K562 (cell line): ENCODE results near the gene GTF3C1. TPM values are rescaled to one million over a fixed set of nuclear protein-coding genes. Genes with fewer than 3 reads are reported as not detected.

ENCODE experiments used
- CBX1 ChIP-seq: sonication (generic); IDR thresholded peaks from 2 replicates; pipeline ENCODE4 v1.6.1; 2016; ENCODE audit warnings: antibody characterized with exemption, low read depth, mild to moderate bottlenecking
- CBX8 ChIP-seq: fragments of 200-600 bp; sonication (generic); IDR thresholded peaks from 2 replicates; pipeline ENCODE4 v1.6.1; 2012; ENCODE audit warnings: borderline replicate concordance, mixed run types, low read depth, mild to moderate bottlenecking, moderate library complexity, mixed read lengths, low read length, control low read depth, inconsistent platforms; ENCODE audit not compliant: poor library complexity, severe bottlenecking; ENCODE audit errors: extremely low read depth
- CHD1 ChIP-seq: fragments of 200-600 bp; sonication (generic); IDR thresholded peaks from one replicate; pipeline ENCODE4 v1.6.1; 2012; ENCODE audit warnings: mild to moderate bottlenecking, moderate library complexity, low read length, inconsistent platforms
- FOS ChIP-seq: IDR thresholded peaks from 3 replicates; pipeline ENCODE4 v1.6.1; 2011; ENCODE audit not compliant: insufficient read length; ENCODE audit errors: extremely low read depth
- HDAC1 ChIP-seq, 2 experiments: fragments of 450-650 bp; IDR thresholded peaks; 2 replicates each; pipeline ENCODE4 v1.6.1; 2016 to 2017; ENCODE audit warnings: inconsistent platforms in 1 of 2, mild to moderate bottlenecking in 1 of 2, moderate library complexity in 1 of 2
- LARP7 ChIP-seq: fragments of 450-650 bp; IDR thresholded peaks from 2 replicates; pipeline ENCODE4 v1.6.1; 2016
- MEIS2 ChIP-seq: fragments of 450-650 bp; IDR thresholded peaks from 2 replicates; pipeline ENCODE4 v1.6.1; 2014; ENCODE audit warnings: mild to moderate bottlenecking; ENCODE audit not compliant: partially characterized antibody
- MYNN ChIP-seq, 2 experiments: sonication (generic); formaldehyde crosslinking in 1 of 2; IDR thresholded peaks; 2 replicates each; pipeline versions ENCODE4 v1.5.0 to v1.6.1; 2016 to 2020; ENCODE audit warnings: antibody characterized with exemption in 1 of 2, missing genetic modification reagents in 1 of 2
- NCOA2 ChIP-seq, 2 experiments: fragments of 450-650 bp; IDR thresholded peaks; 2 replicates each; pipeline ENCODE4 v1.6.1; 2018; ENCODE audit warnings: mild to moderate bottlenecking in 2 of 2, moderate library complexity in 1 of 2; ENCODE audit not compliant: partially characterized antibody in 2 of 2
- NELFE ChIP-seq: IDR thresholded peaks from 2 replicates; pipeline ENCODE4 v1.6.1; 2011; ENCODE audit warnings: mild to moderate bottlenecking; ENCODE audit not compliant: insufficient read depth, insufficient read length
- PHTF2 ChIP-seq: fragments of 250-450 bp; sonication (Bioruptor Pico); IDR thresholded peaks from 2 replicates; pipeline ENCODE4 v1.5.0; 2021; ENCODE audit warnings: mild to moderate bottlenecking
- SIN3A ChIP-seq, 2 experiments: fragments of 150-350 bp in 1 of 2; IDR thresholded peaks; 2 replicates each; pipeline ENCODE4 v1.6.1; 2011 to 2016; ENCODE audit warnings: borderline replicate concordance in 2 of 2, low read depth in 2 of 2, low read length in 2 of 2, mild to moderate bottlenecking in 2 of 2, moderate library complexity in 2 of 2; ENCODE audit not compliant: control insufficient read depth in 1 of 2
- SOX6 ChIP-seq: fragments of 450-650 bp; IDR thresholded peaks from 2 replicates; pipeline ENCODE4 v1.6.1; 2014; ENCODE audit warnings: mild to moderate bottlenecking
- ZNF146 ChIP-seq: IDR thresholded peaks from one replicate; pipeline ENCODE4 v1.6.1; 2018; ENCODE audit warnings: missing compliant biosample characterization; ENCODE audit not compliant: unreplicated experiment
- ZNF354B ChIP-seq: fragments of 250-450 bp; sonication (Bioruptor Pico); IDR thresholded peaks from 2 replicates; pipeline ENCODE4 v1.4.0; 2020
- ZNF707 ChIP-seq: fragments of 250-450 bp; sonication (Bioruptor Pico); conservative IDR thresholded peaks from 2 replicates; pipeline ENCODE4 v1.8.0; 2022; ENCODE audit warnings: inconsistent platforms, mild to moderate bottlenecking, moderate library complexity
- polyA plus RNA-seq, 8 experiments: library from polyadenylated mRNA; depleted of rRNA in 4 of 8; stranded (reverse) in 5 of 8; unstranded in 3 of 8; fragments of >200 nt; fragmentation: Nextera tagmentation in 2 of 8; fragmentation: Illumina TruSeq in 1 of 8; extraction: Ambion mirVana in 2 of 8; extraction: Trizol in 1 of 8; gene quantifications; 2 replicates each; pipeline versions ENCODE4 v1.2.1 to v1.2.3, GENCODE V29; 2011 to 2014; ENCODE audit warnings: inconsistent platforms in 1 of 8, missing spikeins in 1 of 8
- total RNA-seq, 7 experiments: library from RNA; depleted of rRNA in 6 of 7; stranded (reverse); fragments of >200 nt in 6 of 7; fragmentation: Illumina TruSeq in 2 of 7; extraction: Trizol in 2 of 7; gene quantifications; 2 replicates each; pipeline versions ENCODE4 v1.2.1 to v1.2.3, GENCODE V29; 2011 to 2021; ENCODE audit warnings: low replicate concordance in 1 of 7
- TF ChIP-seq, protein P1 (sequence below): fragments of 250-450 bp; sonication (Bioruptor Pico); IDR thresholded peaks from 2 replicates; pipeline ENCODE4 v1.5.0; 2020; ENCODE audit warnings: mild to moderate bottlenecking
- TF ChIP-seq, protein P2 (sequence below): fragments of 250-450 bp; sonication (Bioruptor Pico); IDR thresholded peaks from 2 replicates; pipeline ENCODE4 v1.5.0; 2021; ENCODE audit warnings: mild to moderate bottlenecking, moderate library complexity
- TF ChIP-seq, protein P3 (sequence below): fragments of 450-650 bp; IDR thresholded peaks from 2 replicates; pipeline ENCODE4 v1.7.1; 2018; ENCODE audit warnings: mild to moderate bottlenecking, low read depth; ENCODE audit not compliant: partially characterized antibody
- TF ChIP-seq, protein P4 (sequence below): conservative IDR thresholded peaks from 2 replicates; pipeline ENCODE4 v1.6.1; 2011; ENCODE audit warnings: low read depth, mild to moderate bottlenecking, low read length; ENCODE audit not compliant: control insufficient read depth

The GTF3C1 gene
- total and polyA plus RNA-seq, 9 of the 15 experiments (the other 6 are each of a cell fraction or from before 2014, with no cell fraction given), result 0.72 to 63.6 (median 30.9) TPM

DNA sequence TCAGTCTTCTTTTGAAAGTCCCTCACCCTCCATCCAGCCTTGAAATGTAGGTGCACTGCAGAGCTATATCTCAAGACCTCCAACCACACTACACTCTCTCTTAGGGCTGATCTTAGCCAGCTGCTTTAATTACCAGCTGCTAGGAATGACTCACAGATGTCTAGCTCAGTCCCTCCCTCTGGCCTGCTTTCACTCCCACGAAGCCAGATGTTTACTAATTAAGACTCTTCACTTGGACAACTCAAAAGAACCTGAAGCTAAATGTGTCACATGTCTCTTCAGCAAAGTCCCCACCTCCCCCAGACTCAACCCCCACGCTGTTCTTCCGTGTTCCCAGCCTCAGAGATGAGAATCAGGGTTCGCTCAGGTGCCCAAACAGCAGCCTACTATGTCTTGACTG, 2.6 kb downstream of the GTF3C1 start (continued):
- peak; percentile 56 for TF ChIP-seq MEIS2
- TF ChIP-seq, protein P1, sequence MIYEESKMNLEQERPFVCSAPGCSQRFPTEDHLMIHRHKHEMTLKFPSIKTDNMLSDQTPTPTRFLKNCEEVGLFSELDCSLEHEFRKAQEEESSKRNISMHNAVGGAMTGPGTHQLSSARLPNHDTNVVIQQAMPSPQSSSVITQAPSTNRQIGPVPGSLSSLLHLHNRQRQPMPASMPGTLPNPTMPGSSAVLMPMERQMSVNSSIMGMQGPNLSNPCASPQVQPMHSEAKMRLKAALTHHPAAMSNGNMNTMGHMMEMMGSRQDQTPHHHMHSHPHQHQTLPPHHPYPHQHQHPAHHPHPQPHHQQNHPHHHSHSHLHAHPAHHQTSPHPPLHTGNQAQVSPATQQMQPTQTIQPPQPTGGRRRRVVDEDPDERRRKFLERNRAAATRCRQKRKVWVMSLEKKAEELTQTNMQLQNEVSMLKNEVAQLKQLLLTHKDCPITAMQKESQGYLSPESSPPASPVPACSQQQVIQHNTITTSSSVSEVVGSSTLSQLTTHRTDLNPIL (CRISPR knock-in tag), result no peak
- peak; percentile 48 for TF ChIP-seq FOS
- no peak for TF ChIP-seq CBX1
- no peak for TF ChIP-seq CBX8
- TF ChIP-seq, protein P2, sequence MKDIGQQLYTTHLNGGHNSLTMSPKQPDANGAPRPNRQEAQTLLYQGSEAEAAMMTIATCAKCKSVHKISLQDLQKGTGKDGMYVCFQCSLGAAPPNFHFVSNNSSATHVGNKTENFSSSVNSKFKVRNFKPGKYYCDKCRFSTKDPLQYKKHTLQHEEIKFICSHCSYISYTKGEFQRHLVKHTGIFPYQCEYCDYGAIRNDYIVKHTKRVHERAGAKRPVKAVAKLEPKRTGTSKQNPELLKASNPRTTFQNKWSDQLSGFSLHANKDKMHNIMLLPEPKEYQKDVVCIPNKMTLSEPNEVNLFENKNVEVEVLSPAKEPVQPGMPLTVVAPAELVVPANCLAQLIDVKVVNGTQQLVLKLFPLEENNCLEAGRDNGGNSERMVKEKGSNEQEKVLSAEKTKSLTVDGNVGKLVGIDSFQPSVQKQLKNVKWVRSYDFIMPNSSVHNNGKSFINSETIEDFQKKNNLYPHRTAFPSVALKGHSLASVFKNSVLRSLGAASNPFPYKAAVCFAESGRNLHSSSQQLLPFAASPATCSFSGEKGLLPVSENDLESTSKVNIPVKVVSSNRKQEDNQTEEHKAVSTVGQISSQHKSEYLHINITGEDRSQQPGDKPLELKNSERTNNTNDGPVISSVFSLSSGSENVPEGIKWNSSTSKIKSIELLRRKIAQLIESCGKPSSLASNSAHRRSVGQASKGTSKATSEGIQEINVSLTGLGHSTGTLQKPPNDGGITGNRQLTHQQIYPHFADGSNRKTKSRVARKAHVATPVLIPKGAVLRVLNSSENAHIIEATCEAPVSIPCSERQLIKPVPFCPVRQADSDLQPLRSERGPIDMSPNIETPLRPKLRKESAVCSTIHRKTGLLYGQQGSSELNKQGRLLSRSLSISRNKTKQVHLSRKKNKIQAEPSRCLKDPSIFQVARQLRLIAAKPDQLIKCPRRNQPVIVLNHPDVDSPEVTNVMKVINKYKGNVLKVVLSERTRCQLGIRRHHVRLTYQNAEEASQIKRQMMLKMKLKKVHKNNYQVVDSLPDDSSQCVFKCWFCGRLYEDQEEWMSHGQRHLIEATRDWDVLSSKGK (CRISPR knock-in tag), result no peak
- no peak for TF ChIP-seq ZNF146 (CRISPR knock-in tag)
- peak; percentile 90; the same call in 1 of the 2 replicates for TF ChIP-seq MYNN (IDR thresholded peaks at IDR 0.05)
- no peak for TF ChIP-seq MYNN (CRISPR knock-in tag; IDR thresholded peaks at IDR 0.05)
- TF ChIP-seq, protein P3, sequence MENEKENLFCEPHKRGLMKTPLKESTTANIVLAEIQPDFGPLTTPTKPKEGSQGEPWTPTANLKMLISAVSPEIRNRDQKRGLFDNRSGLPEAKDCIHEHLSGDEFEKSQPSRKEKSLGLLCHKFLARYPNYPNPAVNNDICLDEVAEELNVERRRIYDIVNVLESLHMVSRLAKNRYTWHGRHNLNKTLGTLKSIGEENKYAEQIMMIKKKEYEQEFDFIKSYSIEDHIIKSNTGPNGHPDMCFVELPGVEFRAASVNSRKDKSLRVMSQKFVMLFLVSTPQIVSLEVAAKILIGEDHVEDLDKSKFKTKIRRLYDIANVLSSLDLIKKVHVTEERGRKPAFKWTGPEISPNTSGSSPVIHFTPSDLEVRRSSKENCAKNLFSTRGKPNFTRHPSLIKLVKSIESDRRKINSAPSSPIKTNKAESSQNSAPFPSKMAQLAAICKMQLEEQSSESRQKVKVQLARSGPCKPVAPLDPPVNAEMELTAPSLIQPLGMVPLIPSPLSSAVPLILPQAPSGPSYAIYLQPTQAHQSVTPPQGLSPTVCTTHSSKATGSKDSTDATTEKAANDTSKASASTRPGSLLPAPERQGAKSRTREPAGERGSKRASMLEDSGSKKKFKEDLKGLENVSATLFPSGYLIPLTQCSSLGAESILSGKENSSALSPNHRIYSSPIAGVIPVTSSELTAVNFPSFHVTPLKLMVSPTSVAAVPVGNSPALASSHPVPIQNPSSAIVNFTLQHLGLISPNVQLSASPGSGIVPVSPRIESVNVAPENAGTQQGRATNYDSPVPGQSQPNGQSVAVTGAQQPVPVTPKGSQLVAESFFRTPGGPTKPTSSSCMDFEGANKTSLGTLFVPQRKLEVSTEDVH, result peak; percentile 33
- peak in 1 of 2 experiments; percentile 84; a peak in 2 of 4 replicates for TF ChIP-seq HDAC1 (IDR thresholded peaks at IDR 0.05)
- TF ChIP-seq NELFE, result no peak
- peak; percentile 71 to 81; a peak in 3 of 4 replicates for TF ChIP-seq SIN3A (IDR thresholded peaks at IDR 0.05; ENCODE audit: borderline replicate concordance in 2 of 2, control insufficient read depth in 1 of 2, low read depth in 2 of 2, low read length in 2 of 2)
- no peak for TF ChIP-seq ZNF707
- TF ChIP-seq LARP7, result no peak
- TF ChIP-seq, protein P4, sequence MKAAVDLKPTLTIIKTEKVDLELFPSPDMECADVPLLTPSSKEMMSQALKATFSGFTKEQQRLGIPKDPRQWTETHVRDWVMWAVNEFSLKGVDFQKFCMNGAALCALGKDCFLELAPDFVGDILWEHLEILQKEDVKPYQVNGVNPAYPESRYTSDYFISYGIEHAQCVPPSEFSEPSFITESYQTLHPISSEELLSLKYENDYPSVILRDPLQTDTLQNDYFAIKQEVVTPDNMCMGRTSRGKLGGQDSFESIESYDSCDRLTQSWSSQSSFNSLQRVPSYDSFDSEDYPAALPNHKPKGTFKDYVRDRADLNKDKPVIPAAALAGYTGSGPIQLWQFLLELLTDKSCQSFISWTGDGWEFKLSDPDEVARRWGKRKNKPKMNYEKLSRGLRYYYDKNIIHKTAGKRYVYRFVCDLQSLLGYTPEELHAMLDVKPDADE, result 0 out of 2 replicates have a peak, but pooled peaks have one; percentile 46
- no peak for TF ChIP-seq PHTF2 (CRISPR knock-in tag)
- no peak for TF ChIP-seq CHD1
- peak; percentile 28; the same call in 1 of the 2 replicates for TF ChIP-seq SOX6
- TF ChIP-seq ZNF354B, result no peak
- no peak for TF ChIP-seq NCOA2 (IDR thresholded peaks at IDR 0.05; ENCODE audit: partially characterized antibody in 2 of 2)
